ENCODE data around the gene STARD9. TPM values are rescaled to one million over a fixed set of nuclear protein-coding genes. Genes with fewer than 3 reads are reported as not detected.

Gene STARD9
- total RNA-seq, 6 experiments from 2014 or later, result 1.9 to 2.8 (median 2.3) TPM

- no peaks in the 10 kb centered on the region; the same call in 1 of the 2 replicates for H3K4me1 Mint-ChIP-seq (ENCODE audit: low read depth)
- H3K27me3 Mint-ChIP-seq (ENCODE audit: insufficient read depth), result no peaks in the 10 kb centered on the region; the same call in 1 of the 2 replicates
- TF ChIP-seq, protein P1, sequence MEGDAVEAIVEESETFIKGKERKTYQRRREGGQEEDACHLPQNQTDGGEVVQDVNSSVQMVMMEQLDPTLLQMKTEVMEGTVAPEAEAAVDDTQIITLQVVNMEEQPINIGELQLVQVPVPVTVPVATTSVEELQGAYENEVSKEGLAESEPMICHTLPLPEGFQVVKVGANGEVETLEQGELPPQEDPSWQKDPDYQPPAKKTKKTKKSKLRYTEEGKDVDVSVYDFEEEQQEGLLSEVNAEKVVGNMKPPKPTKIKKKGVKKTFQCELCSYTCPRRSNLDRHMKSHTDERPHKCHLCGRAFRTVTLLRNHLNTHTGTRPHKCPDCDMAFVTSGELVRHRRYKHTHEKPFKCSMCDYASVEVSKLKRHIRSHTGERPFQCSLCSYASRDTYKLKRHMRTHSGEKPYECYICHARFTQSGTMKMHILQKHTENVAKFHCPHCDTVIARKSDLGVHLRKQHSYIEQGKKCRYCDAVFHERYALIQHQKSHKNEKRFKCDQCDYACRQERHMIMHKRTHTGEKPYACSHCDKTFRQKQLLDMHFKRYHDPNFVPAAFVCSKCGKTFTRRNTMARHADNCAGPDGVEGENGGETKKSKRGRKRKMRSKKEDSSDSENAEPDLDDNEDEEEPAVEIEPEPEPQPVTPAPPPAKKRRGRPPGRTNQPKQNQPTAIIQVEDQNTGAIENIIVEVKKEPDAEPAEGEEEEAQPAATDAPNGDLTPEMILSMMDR (IDR thresholded peaks at IDR 0.05), result no peak
- DNase-seq, result no peak
- H3K4me3 Mint-ChIP-seq, result no peak overlapping the region
- 0 out of 2 replicates have a peak, but pooled peaks cover 5% of the 10 kb centered on the region for H3K36me3 Mint-ChIP-seq (ENCODE audit: low read depth)
- no peak overlapping the region for H3K27ac Mint-ChIP-seq
- no peaks in the 10 kb centered on the region for H3K9me3 Mint-ChIP-seq
These were observed 117.1 kb downstream of the STARD9 start for GRCh38 chr15:42692536-42692935.

DNA sequence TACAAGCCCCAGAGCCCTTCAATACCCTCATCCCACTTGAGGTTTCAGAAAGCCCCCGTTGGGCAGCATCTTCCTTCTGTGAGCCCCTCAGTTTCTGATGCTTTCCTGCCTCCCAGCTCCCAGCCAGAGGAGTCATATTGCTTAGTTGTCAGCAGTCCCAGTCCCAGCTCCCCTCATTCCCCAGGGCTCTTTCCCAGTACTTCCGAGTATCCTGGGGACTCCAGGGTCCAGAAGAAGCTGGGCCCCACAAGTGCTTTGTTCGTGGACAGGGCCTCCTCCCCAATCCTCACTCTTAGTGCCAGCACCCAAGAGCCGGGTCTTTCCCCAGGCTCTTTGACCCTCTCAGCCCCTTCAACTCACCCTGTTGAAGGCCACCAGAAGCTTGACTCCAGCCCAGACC is 117.6 kb downstream of the STARD9 start:
- Mint-ChIP-seq H3K27me3 (ENCODE audit: insufficient read depth) (no peaks in the 10 kb centered on the region; the same call in 1 of the 2 replicates), H3K36me3 (ENCODE audit: low read depth) (0 out of 2 replicates have a peak, but pooled peaks cover under 1% of the 10 kb centered on the region), H3K4me3 (no peak overlapping the region), H3K4me1 (ENCODE audit: low read depth) (no peaks in the 10 kb centered on the region; the same call in 1 of the 2 replicates), H3K9me3 (no peaks in the 10 kb centered on the region), H3K27ac (no peak overlapping the region)
- TF ChIP-seq, protein P1 (IDR thresholded peaks at IDR 0.05), result no peak
- no peak for DNase-seq

- Mint-ChIP-seq H3K27ac (no peak overlapping the region), H3K27me3 (ENCODE audit: insufficient read depth) (no peaks in the 10 kb centered on the region; the same call in 1 of the 2 replicates), H3K36me3 (ENCODE audit: low read depth) (no peaks in the 10 kb centered on the region), H3K4me3 (no peak overlapping the region), H3K4me1 (ENCODE audit: low read depth) (no peaks in the 10 kb centered on the region; the same call in 1 of the 2 replicates), H3K9me3 (no peaks in the 10 kb centered on the region)
- TF ChIP-seq, protein P1 (IDR thresholded peaks at IDR 0.05), result no peak
- no peak for DNase-seq
These were observed 118.1 kb downstream of the STARD9 start for GRCh38 chr15:42693496-42693895.

GRCh38 chr15:42693942-42694341 is 118.5 kb downstream of the STARD9 start:
- no peak overlapping the region for H3K27ac Mint-ChIP-seq
- TF ChIP-seq, protein P1 (IDR thresholded peaks at IDR 0.05), result no peak
- H3K9me3 Mint-ChIP-seq, result no peaks in the 10 kb centered on the region
- H3K4me3 Mint-ChIP-seq, result no peak overlapping the region
- H3K27me3 Mint-ChIP-seq (ENCODE audit: insufficient read depth), result no peaks in the 10 kb centered on the region; the same call in 1 of the 2 replicates
- H3K36me3 Mint-ChIP-seq (ENCODE audit: low read depth), result no peaks in the 10 kb centered on the region
- no peak for DNase-seq
- no peaks in the 10 kb centered on the region for H3K4me1 Mint-ChIP-seq (ENCODE audit: low read depth)

DNA sequence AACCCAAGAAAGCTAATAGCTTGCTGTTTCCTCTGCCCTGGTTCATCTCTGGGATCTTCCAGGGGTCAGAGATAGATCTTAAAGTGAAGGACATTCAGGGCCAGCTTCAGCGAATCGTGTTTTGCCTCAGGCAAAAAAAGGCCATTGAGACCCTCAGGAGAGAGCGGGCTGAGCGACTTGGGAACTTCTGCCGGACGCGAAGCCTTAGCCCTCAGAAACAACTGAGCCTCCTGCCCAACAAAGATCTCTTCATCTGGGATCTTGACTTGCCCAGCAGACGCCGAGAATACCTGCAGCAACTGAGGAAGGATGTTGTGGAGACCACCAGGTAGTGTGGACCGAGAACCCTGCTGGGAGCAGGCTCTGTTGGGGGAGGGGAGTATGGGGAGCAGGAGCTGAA is 119.0 kb downstream of the STARD9 start:
- DNase-seq, result no peak
- H3K27ac Mint-ChIP-seq, result no peak overlapping the region
- TF ChIP-seq, protein P1 (IDR thresholded peaks at IDR 0.05), result no peak
- no peaks in the 10 kb centered on the region for H3K9me3 Mint-ChIP-seq
- H3K4me3 Mint-ChIP-seq, result no peak overlapping the region
- no peaks in the 10 kb centered on the region for H3K4me1 Mint-ChIP-seq (ENCODE audit: low read depth)
- H3K36me3 Mint-ChIP-seq (ENCODE audit: low read depth), result no peaks in the 10 kb centered on the region
- no peaks in the 10 kb centered on the region; the same call in 1 of the 2 replicates for H3K27me3 Mint-ChIP-seq (ENCODE audit: insufficient read depth)
